ENCODE results near the gene HBD. TPM values are rescaled to one million over a fixed set of nuclear protein-coding genes. Genes with fewer than 3 reads are reported as not detected.

HBD gene
- total and polyA plus RNA-seq, 2 experiments from 2014 or later, result not detected

DNA sequence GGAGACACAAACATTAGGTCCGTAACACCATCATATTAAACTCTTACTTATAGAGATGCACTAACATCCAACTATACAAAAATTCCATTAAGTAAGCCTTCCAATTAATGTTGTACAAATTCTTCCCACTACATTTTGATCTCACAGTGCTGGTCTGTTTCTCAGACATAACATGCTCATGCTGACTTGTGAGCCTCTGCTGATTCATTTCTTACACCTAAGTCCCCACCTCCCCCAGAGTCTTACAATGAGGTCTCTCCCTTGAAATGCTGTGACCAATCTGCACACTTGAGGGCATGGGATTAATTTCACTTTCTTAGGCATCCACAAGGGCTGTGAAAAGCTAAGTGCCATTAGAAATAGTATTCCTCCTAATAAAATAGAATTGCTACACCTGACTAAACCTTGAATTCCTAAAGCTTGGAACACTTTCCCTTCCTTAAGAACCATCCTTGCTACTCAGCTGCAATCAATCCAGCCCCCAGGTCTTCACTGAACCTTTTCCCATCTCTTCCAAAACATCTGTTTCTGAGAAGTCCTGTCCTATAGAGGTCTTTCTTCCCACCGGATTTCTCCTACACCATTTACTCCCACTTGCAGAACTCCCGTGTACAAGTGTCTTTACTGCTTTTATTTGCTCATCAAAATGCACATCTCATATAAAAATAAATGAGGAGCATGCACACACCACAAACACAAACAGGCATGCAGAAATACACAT lies 13.3 kb upstream of the HBD start:
- no peaks in the 10 kb centered on the region for H3K79me2 ChIP-seq (ENCODE audit: insufficient read depth)
- no peaks in the 10 kb centered on the region for H3K4me1 ChIP-seq (ENCODE audit: insufficient read depth)
- no peak overlapping the region for H3K4me3 ChIP-seq
- in situ Hi-C loops (cut with MboI), result no loop called here
- WGBS, 2 experiments (ENCODE audit: low coverage in 1 of 2, low lambda C conversion rate in 2 of 2, missing lambda C conversion rate in 2 of 2), result 23 to 24% methylated on average over 3 of the region's 3 CpGs
- no peaks in the 10 kb centered on the region for H3K27me3 ChIP-seq (replicated peaks; ENCODE audit: insufficient read depth)
- H3K9ac ChIP-seq, result no peak overlapping the region
- no peak overlapping the region for H3K4me2 ChIP-seq (ENCODE audit: unreplicated experiment)
- H2AFZ ChIP-seq, result no peak overlapping the region
- DNase-seq, result peak; percentile 42
- H3K9me2 ChIP-seq (ENCODE audit: insufficient read depth), result no peaks in the 10 kb centered on the region
- no peaks in the 10 kb centered on the region for H3F3A ChIP-seq (ENCODE audit: insufficient read depth)
- no peaks in the 10 kb centered on the region for H3K36me3 ChIP-seq (ENCODE audit: low read depth)
- H3K27ac ChIP-seq, result no peak overlapping the region
- H4K20me1 ChIP-seq (ENCODE audit: insufficient read depth), result no peaks in the 10 kb centered on the region
- no peaks in the 10 kb centered on the region for H3K9me3 ChIP-seq (ENCODE audit: low read depth)
- TF ChIP-seq EZH2 (IDR thresholded peaks at IDR 0.05; ENCODE audit: insufficient read depth, poor library complexity, severe bottlenecking) (no peak), EZH2phosphoT487 (IDR thresholded peaks at IDR 0.05; ENCODE audit: insufficient read depth, low read depth) (no peak)

DNA sequence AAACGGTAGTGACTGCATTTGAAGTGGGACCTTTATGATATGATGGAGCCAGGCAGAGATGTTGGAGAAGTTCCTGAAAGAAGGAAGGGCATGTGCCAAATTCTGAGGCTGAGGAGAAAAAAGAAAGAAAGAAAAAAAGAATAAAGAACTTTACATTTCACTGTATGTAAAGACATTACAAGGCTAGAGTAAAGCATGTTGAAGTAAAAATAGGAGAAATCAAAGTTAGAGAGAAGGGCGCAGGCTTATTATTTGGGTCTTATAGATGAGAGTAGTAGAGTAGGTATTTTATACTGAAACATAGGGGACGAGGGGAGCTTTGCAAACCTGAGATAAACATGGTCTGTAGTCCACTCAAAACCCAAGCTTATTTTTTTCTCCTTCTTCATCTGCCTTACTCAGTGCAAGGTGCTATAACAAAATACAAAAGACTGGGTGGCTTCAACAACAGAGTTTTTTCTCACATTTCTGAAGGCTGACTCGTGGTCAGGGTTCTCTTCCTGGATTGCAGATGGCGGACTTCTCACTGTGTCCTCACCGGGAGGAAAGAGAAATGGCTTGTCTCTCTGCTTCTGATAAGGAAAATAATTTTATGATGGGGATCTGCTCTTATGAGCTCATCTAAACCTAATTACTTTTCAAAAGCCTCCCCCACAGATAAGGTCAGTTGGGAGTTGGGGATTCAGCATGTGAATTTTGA lies 12.6 kb upstream of the HBD start:
- Histone ChIP-seq H3K9me2 (ENCODE audit: insufficient read depth) (no peaks in the 10 kb centered on the region), H3F3A (ENCODE audit: insufficient read depth) (no peaks in the 10 kb centered on the region), H3K4me1 (ENCODE audit: insufficient read depth) (no peaks in the 10 kb centered on the region), H3K27me3 (replicated peaks; ENCODE audit: insufficient read depth) (no peaks in the 10 kb centered on the region), H3K4me3 (no peak overlapping the region), H3K79me2 (ENCODE audit: insufficient read depth) (no peaks in the 10 kb centered on the region), H2AFZ (no peak overlapping the region), H4K20me1 (ENCODE audit: insufficient read depth) (no peaks in the 10 kb centered on the region), H3K9ac (no peak overlapping the region), H3K4me2 (ENCODE audit: unreplicated experiment) (no peak overlapping the region), H3K27ac (no peak overlapping the region), H3K9me3 (ENCODE audit: low read depth) (no peaks in the 10 kb centered on the region), H3K36me3 (ENCODE audit: low read depth) (no peaks in the 10 kb centered on the region)
- TF ChIP-seq EZH2 (IDR thresholded peaks at IDR 0.05; ENCODE audit: insufficient read depth, poor library complexity, severe bottlenecking), result no peak
- TF ChIP-seq EZH2phosphoT487 (IDR thresholded peaks at IDR 0.05; ENCODE audit: insufficient read depth, low read depth), result no peak
- in situ Hi-C loops (cut with MboI), result no loop called here
- peak; percentile 17 for DNase-seq
- 59 to 69% methylated on average over 6 of the region's 6 CpGs for WGBS, 2 experiments (ENCODE audit: low coverage in 1 of 2, low lambda C conversion rate in 2 of 2, missing lambda C conversion rate in 2 of 2)

DNA sequence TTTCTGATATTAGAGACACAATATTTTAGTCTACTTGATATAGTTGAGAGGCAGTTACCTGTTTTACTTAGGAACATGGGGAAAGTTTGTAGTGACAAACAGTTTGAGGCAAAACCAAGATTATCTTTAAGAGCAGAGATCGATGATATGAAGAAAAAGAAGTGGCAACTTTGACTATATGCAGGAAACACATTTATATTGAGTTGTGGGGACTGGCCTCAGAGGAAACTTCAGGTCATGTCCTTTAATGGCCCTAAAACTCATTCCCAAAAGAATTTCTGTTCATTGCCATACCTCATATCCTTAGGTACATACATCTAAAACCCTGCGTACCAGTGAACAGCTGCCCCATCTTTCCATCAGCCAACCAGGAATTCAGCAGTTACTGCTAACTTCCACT lies 10.9 kb upstream of the HBD start:
- Histone ChIP-seq H3K9ac (no peak overlapping the region), H3K9me3 (ENCODE audit: low read depth) (no peaks in the 10 kb centered on the region), H3F3A (ENCODE audit: insufficient read depth) (no peaks in the 10 kb centered on the region), H3K27ac (no peak overlapping the region), H4K20me1 (ENCODE audit: insufficient read depth) (no peaks in the 10 kb centered on the region), H2AFZ (no peak overlapping the region), H3K4me3 (no peak overlapping the region), H3K27me3 (replicated peaks; ENCODE audit: insufficient read depth) (no peaks in the 10 kb centered on the region), H3K4me2 (ENCODE audit: unreplicated experiment) (no peak overlapping the region), H3K4me1 (ENCODE audit: insufficient read depth) (no peaks in the 10 kb centered on the region), H3K36me3 (ENCODE audit: low read depth) (no peaks in the 10 kb centered on the region), H3K79me2 (ENCODE audit: insufficient read depth) (no peaks in the 10 kb centered on the region), H3K9me2 (ENCODE audit: insufficient read depth) (no peaks in the 10 kb centered on the region)
- in situ Hi-C loops (cut with MboI), result no loop called here
- DNase-seq, result no peak
- 43 to 52% methylated on average over 2 of the region's 2 CpGs for WGBS, 2 experiments (ENCODE audit: low coverage in 1 of 2, low lambda C conversion rate in 2 of 2, missing lambda C conversion rate in 2 of 2)
- no peak for TF ChIP-seq EZH2 (IDR thresholded peaks at IDR 0.05; ENCODE audit: insufficient read depth, poor library complexity, severe bottlenecking)
- no peak for TF ChIP-seq EZH2phosphoT487 (IDR thresholded peaks at IDR 0.05; ENCODE audit: insufficient read depth, low read depth)

DNA sequence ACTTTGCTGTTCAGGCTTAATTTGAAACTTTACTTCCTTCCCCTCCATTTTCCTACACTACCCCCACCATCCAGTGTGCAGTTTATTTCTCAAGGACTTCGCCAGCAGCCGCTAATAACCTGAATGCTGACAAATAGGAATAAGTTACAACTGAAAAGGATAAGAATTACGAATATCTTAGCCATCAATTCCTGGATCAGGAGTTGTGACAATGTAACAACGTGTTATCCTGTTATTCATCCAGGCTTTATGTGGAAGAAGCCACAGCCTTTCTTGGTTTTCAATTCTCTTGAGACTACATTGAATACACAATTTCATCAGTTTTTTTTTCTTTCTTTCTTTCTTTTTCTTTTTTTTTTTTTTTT lies 9.5 kb upstream of the HBD start:
- Histone ChIP-seq H3K79me2 (ENCODE audit: insufficient read depth) (no peaks in the 10 kb centered on the region), H3K9ac (no peak overlapping the region), H3K9me2 (ENCODE audit: insufficient read depth) (no peaks in the 10 kb centered on the region), H3K4me3 (no peak overlapping the region), H2AFZ (no peak overlapping the region), H3K27ac (no peak overlapping the region), H3K9me3 (ENCODE audit: low read depth) (no peaks in the 10 kb centered on the region), H3K4me1 (ENCODE audit: insufficient read depth) (no peaks in the 10 kb centered on the region), H3K4me2 (ENCODE audit: unreplicated experiment) (no peak overlapping the region), H3K27me3 (replicated peaks; ENCODE audit: insufficient read depth) (no peaks in the 10 kb centered on the region), H3K36me3 (ENCODE audit: low read depth) (no peaks in the 10 kb centered on the region), H3F3A (ENCODE audit: insufficient read depth) (no peaks in the 10 kb centered on the region), H4K20me1 (ENCODE audit: insufficient read depth) (no peaks in the 10 kb centered on the region)
- TF ChIP-seq EZH2 (IDR thresholded peaks at IDR 0.05; ENCODE audit: insufficient read depth, poor library complexity, severe bottlenecking), result no peak
- TF ChIP-seq EZH2phosphoT487 (IDR thresholded peaks at IDR 0.05; ENCODE audit: insufficient read depth, low read depth), result no peak
- in situ Hi-C loops (cut with MboI), result no loop called here
- 50 to 51% methylated on average over 4 of the region's 4 CpGs for WGBS, 2 experiments (ENCODE audit: low coverage in 1 of 2, low lambda C conversion rate in 2 of 2, missing lambda C conversion rate in 2 of 2)
- no peak for DNase-seq
